Measurements from ENCODE around the gene SCN10A. TPM values are rescaled to one million over a fixed set of nuclear protein-coding genes. Genes with fewer than 3 reads are reported as not detected.

The SCN10A gene
- total RNA-seq (not detected in 2 replicates), polyA plus RNA-seq (not detected in 2 replicates)

DNA sequence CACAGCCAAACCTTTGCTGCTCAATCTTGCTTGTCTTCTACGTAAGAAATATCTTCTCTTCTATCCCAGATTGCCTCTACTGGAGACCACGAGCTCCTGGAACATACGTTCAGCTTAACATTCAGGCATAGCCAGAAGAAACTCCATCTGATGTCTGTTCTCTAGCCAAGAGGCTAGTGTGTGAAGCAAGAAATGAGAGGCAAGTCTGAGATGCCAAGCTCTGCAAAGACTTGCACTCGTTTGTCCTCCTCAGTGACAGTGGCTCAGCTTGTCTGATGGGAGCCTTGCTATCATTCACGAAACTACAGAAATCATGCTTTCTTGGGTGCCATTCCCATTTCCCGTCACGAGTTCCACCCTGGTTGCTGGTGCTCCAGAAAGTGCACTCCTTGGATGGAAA, at the start of gene SCN10A:
SCN10A (minus strand) TSS at position 192 of the 400 bp plus-strand sequence. CDS start 22,207 bp downstream, outside the sequence.
- 82% methylated on average over 7 of the region's 7 CpGs for WGBS (ENCODE audit: low lambda C conversion rate, missing lambda C conversion rate)
- Histone ChIP-seq H3K9me2 (replicated peaks; ENCODE audit: insufficient read depth) (no peaks in the 10 kb centered on the region), H3K9me3 (ENCODE audit: low read depth) (no peaks in the 10 kb centered on the region), H3K36me3 (replicated peaks; ENCODE audit: insufficient read depth, low read depth) (no peaks in the 10 kb centered on the region), H3K27me3 (peaks cover 10% of the 10 kb centered on the region), H3K4me1 (ENCODE audit: insufficient read depth) (no peaks in the 10 kb centered on the region), H3K4me2 (no peak within 1 kb of the TSS), H4K20me1 (ENCODE audit: insufficient read depth, poor library complexity, severe bottlenecking) (no peaks in the 10 kb centered on the region), H3K27ac (no peak within 1 kb of the TSS), H2AFZ (no peak within 1 kb of the TSS), H3K79me2 (no peaks in the 10 kb centered on the region), H3K4me3 (no peak within 1 kb of the TSS)
- DNase-seq (ENCODE audit: low spot score) = no peak
- TF ChIP-seq EZH2phosphoT487 (IDR thresholded peaks at IDR 0.05; ENCODE audit: low read depth, severe bottlenecking, unreplicated experiment) (no peak), EZH2 (IDR thresholded peaks at IDR 0.05; ENCODE audit: borderline replicate concordance) (no peak)
- TF ChIP-seq, protein P1, sequence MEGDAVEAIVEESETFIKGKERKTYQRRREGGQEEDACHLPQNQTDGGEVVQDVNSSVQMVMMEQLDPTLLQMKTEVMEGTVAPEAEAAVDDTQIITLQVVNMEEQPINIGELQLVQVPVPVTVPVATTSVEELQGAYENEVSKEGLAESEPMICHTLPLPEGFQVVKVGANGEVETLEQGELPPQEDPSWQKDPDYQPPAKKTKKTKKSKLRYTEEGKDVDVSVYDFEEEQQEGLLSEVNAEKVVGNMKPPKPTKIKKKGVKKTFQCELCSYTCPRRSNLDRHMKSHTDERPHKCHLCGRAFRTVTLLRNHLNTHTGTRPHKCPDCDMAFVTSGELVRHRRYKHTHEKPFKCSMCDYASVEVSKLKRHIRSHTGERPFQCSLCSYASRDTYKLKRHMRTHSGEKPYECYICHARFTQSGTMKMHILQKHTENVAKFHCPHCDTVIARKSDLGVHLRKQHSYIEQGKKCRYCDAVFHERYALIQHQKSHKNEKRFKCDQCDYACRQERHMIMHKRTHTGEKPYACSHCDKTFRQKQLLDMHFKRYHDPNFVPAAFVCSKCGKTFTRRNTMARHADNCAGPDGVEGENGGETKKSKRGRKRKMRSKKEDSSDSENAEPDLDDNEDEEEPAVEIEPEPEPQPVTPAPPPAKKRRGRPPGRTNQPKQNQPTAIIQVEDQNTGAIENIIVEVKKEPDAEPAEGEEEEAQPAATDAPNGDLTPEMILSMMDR (IDR thresholded peaks at IDR 0.05; ENCODE audit: poor library complexity) = no peak

- H3K4me3 ChIP-seq = no peak overlapping the region
- H3K27me3 ChIP-seq = no peaks in the 10 kb centered on the region
- H3K4me1 ChIP-seq (ENCODE audit: insufficient read depth) = peaks cover 3% of the 10 kb centered on the region
- peak; percentile 11 for DNase-seq (ENCODE audit: low spot score)
- no peak overlapping the region for H3K4me2 ChIP-seq
- TF ChIP-seq EZH2phosphoT487 (IDR thresholded peaks at IDR 0.05; ENCODE audit: low read depth, severe bottlenecking, unreplicated experiment) = no peak
- TF ChIP-seq EZH2 (IDR thresholded peaks at IDR 0.05; ENCODE audit: borderline replicate concordance) = no peak
- TF ChIP-seq, protein P1 (IDR thresholded peaks at IDR 0.05; ENCODE audit: poor library complexity) = no peak
- H3K79me2 ChIP-seq = no peaks in the 10 kb centered on the region
- no peaks in the 10 kb centered on the region for H4K20me1 ChIP-seq (ENCODE audit: insufficient read depth, poor library complexity, severe bottlenecking)
- no peaks in the 10 kb centered on the region for H3K9me2 ChIP-seq (replicated peaks; ENCODE audit: insufficient read depth)
- no peaks in the 10 kb centered on the region for H3K36me3 ChIP-seq (replicated peaks; ENCODE audit: insufficient read depth, low read depth)
- no peaks in the 10 kb centered on the region for H3K9me3 ChIP-seq (ENCODE audit: low read depth)
- no peak overlapping the region for H3K27ac ChIP-seq
- H2AFZ ChIP-seq = no peak overlapping the region
These were observed 37.0 kb upstream of the SCN10A start for GRCh38 chr3:38853011-38853410.

DNA sequence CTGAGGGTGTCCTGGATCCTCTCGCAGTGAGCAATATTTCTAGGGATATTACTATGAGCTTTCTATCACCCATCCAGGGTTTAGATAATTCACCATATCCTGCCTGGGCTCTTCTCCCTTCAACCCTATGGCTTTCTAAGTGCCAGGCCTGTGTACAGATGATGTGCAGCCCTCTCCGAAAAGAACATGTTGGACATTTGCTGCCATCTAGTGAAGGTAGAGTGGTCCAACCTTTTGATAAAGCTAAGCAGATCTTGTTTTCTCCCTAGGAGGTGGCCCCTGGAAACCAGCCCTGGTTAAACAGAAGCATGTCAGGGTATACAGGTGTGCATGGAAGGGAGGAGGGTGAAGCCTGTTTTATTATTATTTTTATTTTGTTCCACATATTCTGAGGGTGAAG, 27.9 kb upstream of the SCN10A start:
- Histone ChIP-seq H3K36me3 (replicated peaks; ENCODE audit: insufficient read depth, low read depth) (no peaks in the 10 kb centered on the region), H2AFZ (no peak overlapping the region), H3K4me1 (ENCODE audit: insufficient read depth) (no peaks in the 10 kb centered on the region), H4K20me1 (ENCODE audit: insufficient read depth, poor library complexity, severe bottlenecking) (no peaks in the 10 kb centered on the region), H3K9me3 (ENCODE audit: low read depth) (no peaks in the 10 kb centered on the region), H3K9me2 (replicated peaks; ENCODE audit: insufficient read depth) (no peaks in the 10 kb centered on the region), H3K27ac (no peak overlapping the region), H3K27me3 (peaks cover 11% of the 10 kb centered on the region), H3K4me2 (no peak overlapping the region), H3K4me3 (no peak overlapping the region), H3K79me2 (no peaks in the 10 kb centered on the region)
- DNase-seq (ENCODE audit: low spot score) = peak; percentile 52
- 67% methylated on average over 2 of the region's 2 CpGs for WGBS (ENCODE audit: low lambda C conversion rate, missing lambda C conversion rate)
- TF ChIP-seq, protein P1 (IDR thresholded peaks at IDR 0.05; ENCODE audit: poor library complexity) = peak; percentile 58
- no peak for TF ChIP-seq EZH2phosphoT487 (IDR thresholded peaks at IDR 0.05; ENCODE audit: low read depth, severe bottlenecking, unreplicated experiment)

Data from hepatocyte (in vitro differentiated cells).